GM21360 (cell line): Measurements from ENCODE around the gene CACNA1G.

Experiments used
- ATAC-seq: cut with Tn5 transposase; IDR thresholded peaks from one replicate; pipeline ENCODE4 v1.9.1; 2021; ENCODE audit warnings: mild to moderate bottlenecking, moderate library complexity; ENCODE audit not compliant: unreplicated experiment

Gene CACNA1G

DNA sequence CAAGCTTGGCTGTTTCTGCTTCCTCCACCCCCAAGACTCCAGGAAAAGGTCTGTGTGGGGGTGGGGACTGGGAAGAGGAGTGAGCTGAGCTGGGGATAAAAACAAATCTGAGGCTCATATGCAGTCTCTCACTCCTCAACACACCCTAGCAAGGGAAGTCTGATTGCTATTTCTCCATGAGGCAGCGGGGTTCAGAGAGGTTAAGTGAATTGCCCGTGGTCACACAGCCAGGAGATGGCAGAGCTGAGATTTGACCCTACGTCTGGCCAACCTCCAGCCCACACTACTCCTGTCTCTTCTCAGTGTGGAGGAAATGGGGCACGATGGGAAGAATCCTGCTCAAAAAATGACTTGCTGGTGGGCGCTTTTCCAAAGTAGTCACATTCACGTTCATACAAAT lies 69.4 kb downstream of the CACNA1G start:
- no peak for ATAC-seq

DNA sequence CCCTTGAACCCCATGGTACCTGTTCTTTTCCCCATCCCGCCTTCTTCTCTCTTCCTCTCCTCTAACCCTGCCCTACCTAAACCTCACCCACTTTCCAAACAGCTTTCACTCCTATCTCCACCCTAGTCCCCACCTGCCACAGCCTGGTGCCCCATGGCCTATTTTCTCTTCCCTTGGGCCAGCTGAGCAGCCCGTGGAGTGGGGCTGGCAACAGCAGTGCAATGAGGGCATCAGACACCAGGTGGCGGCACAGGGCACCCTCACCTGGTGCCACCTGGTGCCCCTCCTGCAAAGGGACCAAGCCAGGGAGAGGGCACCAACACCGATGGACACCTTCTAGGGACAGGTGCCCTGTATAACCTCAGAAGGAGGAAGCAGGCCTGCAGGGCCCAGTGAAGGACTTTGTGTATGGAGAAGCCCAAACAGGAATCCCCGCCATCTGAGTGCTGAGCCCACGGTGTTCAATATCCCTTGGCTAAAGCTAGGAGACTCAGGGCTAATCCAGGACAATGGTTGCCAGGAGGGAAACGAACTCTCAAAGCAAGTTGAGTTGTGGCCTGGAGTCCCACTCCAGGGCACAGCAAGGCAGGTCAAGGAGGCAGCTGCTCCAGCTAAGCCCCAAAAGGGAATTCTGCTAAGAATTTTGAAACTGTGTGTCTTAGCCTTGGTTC lies 70.1 kb downstream of the CACNA1G start:
- ATAC-seq: no peak

DNA sequence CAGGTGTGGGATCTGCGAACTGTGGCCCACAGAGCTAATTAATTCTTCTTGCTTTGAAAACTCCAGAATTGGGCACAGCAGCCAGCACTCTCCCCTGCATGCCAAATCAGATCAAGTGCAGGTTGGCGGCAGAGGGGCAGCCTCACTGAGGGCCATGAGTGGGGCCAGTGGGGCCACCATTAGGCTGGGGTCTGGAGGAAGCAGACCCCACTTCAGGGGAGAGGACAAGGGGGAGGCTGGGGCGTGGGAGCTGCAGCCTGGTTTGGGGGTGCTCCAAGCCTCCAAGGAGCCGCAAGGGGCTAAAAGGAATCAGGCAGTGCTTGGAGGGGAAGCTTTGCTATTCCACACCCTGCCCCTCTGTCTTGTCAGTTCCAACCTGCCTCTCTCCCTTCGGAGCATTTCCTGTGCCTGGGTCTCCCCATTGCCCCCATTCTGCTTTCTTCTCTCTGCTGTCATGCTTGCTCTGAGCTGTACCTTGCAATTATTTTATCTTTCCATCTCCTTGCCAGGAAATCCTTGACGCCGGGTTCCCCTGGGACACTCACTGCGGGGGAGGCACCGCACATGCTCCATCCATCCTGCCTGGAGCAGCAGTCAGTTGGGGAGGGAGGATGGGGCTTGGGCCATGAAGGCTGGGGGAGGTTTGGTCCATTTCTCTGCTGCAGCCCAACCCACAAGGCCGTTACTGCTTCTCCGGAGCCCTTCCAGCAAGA lies 70.8 kb downstream of the CACNA1G start:
- ATAC-seq: no peak

GRCh38 chr17:50631908-50632571 lies 71.5 kb downstream of the CACNA1G start:
- no peak for ATAC-seq

DNA sequence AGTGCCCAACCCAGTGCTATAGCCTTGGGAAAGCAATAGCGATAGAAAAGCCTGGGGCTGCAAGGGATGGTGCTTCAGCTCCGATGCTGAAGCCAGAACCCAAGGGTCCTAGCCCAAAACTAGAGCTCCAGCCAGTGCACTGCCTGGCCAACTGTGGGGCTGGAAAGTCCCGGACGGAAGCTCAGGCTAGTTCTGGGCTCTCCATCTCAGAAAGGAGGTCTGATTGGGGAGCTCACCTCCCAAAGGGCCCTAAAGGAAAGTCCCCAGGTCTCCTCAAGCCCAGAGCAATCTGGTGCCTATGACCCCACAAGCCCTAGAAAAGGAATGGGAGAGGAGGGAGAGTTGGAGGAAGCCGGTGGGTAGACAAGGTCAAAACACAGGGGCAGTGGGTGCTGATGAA lies 72.1 kb downstream of the CACNA1G start:
- no peak for ATAC-seq

- ATAC-seq: no peak
Measured at GRCh38 chr17:50633683-50634082, 73.2 kb downstream of the CACNA1G start.

- ATAC-seq: no peak
Measured at GRCh38 chr17:50634224-50634914, 73.9 kb downstream of the CACNA1G start, which contains the start of gene ABCC3. ABCC3 (plus strand) TSS chr17:50634881; CDS start chr17:50634937, 56 bp downstream.

DNA sequence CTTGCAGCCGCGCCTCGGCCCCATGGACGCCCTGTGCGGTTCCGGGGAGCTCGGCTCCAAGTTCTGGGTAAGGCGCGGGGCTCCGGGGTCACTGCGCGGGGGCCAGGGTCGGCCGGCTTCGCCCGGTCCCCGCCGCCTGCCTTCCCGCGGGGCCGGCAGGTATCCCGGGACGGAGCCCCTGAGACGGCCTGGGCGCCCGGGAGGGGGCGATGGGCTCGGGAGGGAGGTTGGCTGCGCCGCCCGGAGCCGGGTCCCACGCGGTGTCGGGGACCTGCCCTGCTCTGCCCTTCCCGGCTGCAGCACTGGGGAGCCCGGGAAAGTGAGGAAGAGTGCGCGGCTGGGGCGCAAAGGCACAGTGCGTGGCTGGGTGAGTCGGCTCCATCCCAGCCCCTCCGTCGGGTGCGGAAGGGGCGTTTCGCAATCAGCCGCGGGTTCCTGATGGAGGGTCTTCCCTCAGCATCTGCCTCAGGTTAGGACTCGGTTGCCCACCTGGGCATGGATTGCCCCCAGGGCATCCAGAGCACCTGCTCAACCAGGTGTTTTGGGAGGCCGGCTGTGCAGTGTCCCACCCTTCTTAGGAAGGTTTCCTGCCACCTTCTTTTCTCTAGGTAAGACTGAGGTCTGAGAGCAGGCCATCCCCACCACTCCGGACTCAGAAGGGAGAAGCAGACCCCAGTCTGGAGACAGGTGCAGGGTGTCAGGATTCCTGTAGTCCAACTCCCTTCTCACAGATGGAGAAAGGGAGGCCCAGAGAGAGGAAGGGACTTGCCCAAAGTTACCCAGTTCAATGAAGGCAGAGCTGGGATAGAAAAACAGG lies 74.6 kb downstream of the CACNA1G start:
- no peak for ATAC-seq

GRCh38 chr17:50635732-50635981 lies 75.1 kb downstream of the CACNA1G start:
- no peak for ATAC-seq

DNA sequence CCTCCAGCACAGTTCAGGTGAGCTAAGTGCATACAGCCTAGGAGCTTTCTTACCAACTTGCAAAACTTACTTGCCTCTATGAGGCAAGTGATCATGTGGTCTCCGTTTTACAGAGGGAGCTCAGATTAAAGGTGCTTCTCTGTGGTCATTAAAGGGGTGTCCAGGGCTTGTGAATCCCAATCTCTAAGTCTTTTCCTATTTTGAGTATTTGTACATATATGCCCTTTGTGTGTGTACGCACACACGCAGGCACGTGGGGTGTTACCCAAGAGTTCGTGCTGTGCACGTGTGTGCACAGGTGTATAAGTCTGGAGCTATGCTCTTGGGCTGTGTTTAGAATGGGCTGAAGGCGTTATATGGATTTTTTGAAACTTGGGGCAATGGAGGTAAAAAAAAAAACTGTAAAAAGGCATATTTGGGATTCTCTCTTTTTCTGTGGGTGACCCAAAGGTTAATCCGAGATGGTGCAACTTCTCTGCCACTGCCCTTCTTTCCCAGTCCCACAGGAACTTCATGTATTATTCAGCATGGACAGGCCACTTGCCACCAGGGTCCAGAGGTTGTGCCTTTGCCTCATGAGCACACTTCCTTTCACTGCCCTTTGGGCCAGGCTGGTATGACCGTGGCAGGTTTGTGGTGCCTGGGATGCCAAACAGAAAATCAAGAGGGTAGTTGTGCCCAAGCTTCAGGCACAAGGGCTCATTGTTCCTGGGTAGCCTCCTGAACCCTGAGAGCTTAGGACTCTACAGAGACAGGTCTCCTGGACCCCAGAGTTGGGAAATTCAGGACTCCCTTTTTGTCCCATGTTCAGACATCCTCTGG lies 75.7 kb downstream of the CACNA1G start:
- ATAC-seq: no peak

DNA sequence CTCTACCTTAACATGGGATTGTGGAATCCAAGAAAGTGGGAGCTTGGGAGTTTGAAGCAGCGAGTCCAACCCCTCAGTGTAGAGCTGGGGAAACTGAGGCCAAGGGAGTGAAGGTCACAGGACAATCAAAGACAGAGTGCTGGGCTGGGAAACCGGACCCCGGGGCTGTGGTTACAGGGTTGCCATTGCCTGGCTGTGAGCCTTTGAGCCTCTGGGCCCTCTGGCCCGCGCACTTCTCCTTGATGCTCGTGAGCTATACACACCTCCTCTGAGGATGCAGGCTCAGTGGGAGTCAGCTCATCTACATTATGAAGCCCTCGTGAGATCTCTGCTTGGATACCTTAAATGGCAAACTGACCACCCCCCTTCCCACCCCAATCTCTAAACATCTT lies 76.3 kb downstream of the CACNA1G start:
- ATAC-seq: no peak

DNA sequence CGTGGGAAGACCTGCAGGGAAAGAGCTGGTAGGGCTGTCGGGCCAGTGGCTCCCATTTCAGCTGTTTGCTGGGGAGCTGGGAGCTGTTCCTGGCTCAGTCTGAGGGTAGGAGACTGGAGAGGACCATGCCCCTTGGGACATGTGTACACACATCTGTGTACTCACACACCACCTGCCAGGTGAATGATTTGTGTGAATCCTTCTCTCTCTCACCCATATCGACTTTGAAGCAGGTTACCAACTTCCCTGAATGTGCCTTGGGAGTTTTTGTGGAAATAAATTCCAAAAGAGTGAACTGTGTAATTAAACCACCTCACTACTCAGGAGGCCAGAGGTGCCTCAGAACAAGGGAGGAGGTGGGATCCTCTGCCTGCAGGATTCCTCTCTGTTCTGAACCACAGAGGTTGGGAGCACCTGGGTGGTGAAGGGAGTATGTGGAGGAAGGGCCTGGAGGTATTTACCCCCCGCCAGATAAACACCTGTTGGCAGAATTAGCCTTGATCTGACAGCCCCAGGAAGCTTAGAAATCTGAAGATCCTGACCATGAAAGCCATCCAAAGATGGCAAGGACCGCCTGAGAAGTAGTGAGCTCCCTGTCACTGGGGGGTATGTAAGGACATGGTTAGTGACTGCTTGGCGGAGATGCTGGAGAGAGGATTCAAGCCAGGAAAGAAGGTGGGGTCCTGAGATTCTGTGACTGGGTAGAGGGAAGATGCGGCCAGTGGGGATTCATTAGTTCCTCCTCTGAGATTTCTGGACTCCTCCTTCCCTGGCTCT lies 77.5 kb downstream of the CACNA1G start:
- no peak for ATAC-seq

GRCh38 chr17:50638606-50638965 lies 78.1 kb downstream of the CACNA1G start:
- no peak for ATAC-seq

- ATAC-seq: no peak
Measured at GRCh38 chr17:50638966-50639713, 78.6 kb downstream of the CACNA1G start.

GRCh38 chr17:50640686-50641351 lies 80.3 kb downstream of the CACNA1G start:
- ATAC-seq: no peak

- ATAC-seq: no peak
Measured at GRCh38 chr17:50641357-50641756, 80.8 kb downstream of the CACNA1G start.

DNA sequence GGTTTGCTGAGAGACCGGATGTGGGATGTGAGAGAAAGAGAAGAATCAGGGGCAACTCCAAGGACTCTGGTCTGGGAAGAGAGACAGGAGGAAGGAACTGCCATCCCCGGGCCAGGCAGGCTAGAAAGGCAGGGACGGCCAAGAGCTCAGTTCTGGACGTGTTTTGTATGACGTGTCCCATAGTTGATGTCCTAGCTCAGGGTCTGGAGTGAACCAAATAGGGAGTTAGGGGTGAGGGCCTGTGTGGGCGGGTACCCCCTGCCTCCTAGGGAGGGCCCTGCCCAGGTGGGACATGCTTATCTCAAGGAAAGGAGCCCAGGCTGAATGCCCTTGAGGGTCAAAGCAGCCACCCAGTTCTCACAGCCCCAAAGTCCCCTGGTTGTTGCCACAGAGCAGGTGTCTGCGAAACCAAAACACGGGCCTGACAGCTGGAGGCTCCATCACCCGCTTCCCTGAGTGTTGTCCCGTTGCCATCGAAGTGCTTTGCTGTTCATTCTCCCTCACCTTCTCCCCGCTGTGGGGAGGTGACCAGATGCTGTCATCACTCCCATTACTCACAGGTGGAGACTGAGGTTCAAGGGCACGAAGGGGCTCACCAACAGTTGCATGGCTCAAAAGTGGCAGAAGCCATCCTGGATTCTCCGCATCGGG lies 81.7 kb downstream of the CACNA1G start:
- ATAC-seq: no peak
